DND-41 (cell line): ENCODE data around the gene SIRT1.

Experiments used
- ATAC-seq: fragments of 200-7000 bp; cut with Tn5 transposase; 3 replicates; pipeline ENCODE4 v1.9.1; 2021; ENCODE audit warnings: low read depth; ENCODE audit not compliant: insufficient read depth
- DNase-seq: peaks from one replicate; pipeline ENCODE4 v3.0.0-alpha.2; 2020
- H2AFZ ChIP-seq: 2 replicates; pipeline ENCODE4 v1.6.0; 2012; ENCODE audit warnings: low read depth, low read length
- H3K27ac ChIP-seq: 2 replicates; pipeline ENCODE4 v1.5.1; 2012; ENCODE audit warnings: low read length, inconsistent platforms
- H3K27me3 ChIP-seq: fragments of 200-600 bp; sonication (generic); 2 replicates; pipeline ENCODE4 v1.6.0; 2012; ENCODE audit warnings: low read length, mild to moderate bottlenecking, inconsistent platforms; ENCODE audit not compliant: insufficient read depth, poor library complexity
- H3K36me3 ChIP-seq: 2 replicates; pipeline ENCODE4 v1.5.1; 2012; ENCODE audit warnings: low read length, inconsistent platforms; ENCODE audit not compliant: insufficient read depth
- H3K4me1 ChIP-seq: 2 replicates; pipeline ENCODE4 v1.5.1; 2012; ENCODE audit warnings: mild to moderate bottlenecking, low read length; ENCODE audit not compliant: insufficient read depth
- H3K4me2 ChIP-seq: 2 replicates; pipeline ENCODE4 v1.6.0; 2012; ENCODE audit warnings: mild to moderate bottlenecking, moderate library complexity, low read length, inconsistent platforms; ENCODE audit not compliant: insufficient read depth
- H3K4me3 ChIP-seq, 2 experiments: fragments of 200-600 bp in 1 of 2; shearing (Covaris generic) in 1 of 2; 2 replicates each; pipeline ENCODE4 v1.5.1; 2012 to 2016; ENCODE audit warnings: inconsistent platforms in 2 of 2, low read length in 2 of 2, mild to moderate bottlenecking in 2 of 2, low read depth in 1 of 2, moderate library complexity in 1 of 2
- H3K79me2 ChIP-seq: 2 replicates; pipeline ENCODE4 v1.6.0; 2012; ENCODE audit warnings: low read length, inconsistent platforms; ENCODE audit not compliant: insufficient read depth
- H3K9ac ChIP-seq: 2 replicates; pipeline ENCODE4 v1.6.0; 2012; ENCODE audit warnings: low read depth, mild to moderate bottlenecking, inconsistent platforms, low read length, moderate library complexity
- H3K9me3 ChIP-seq: 2 replicates; pipeline ENCODE4 v1.5.1; 2012; ENCODE audit warnings: low read length, moderate library complexity, mild to moderate bottlenecking, inconsistent platforms; ENCODE audit not compliant: insufficient read depth, severe bottlenecking
- H4K20me1 ChIP-seq: 2 replicates; pipeline ENCODE4 v1.6.0; 2012; ENCODE audit warnings: low read length; ENCODE audit not compliant: insufficient read depth
- CTCF ChIP-seq: IDR thresholded peaks from 2 replicates; pipeline ENCODE4 v1.5.1; 2012; ENCODE audit warnings: borderline replicate concordance, low read length, moderate library complexity, mild to moderate bottlenecking; ENCODE audit not compliant: poor library complexity, severe bottlenecking; ENCODE audit errors: extremely low read depth
- EZH2 ChIP-seq: IDR thresholded peaks from 3 replicates; pipeline ENCODE4 v1.6.1; 2012; ENCODE audit warnings: borderline replicate concordance, low read depth, mild to moderate bottlenecking, moderate library complexity, low read length, inconsistent platforms; ENCODE audit not compliant: severe bottlenecking

Gene SIRT1

DNA sequence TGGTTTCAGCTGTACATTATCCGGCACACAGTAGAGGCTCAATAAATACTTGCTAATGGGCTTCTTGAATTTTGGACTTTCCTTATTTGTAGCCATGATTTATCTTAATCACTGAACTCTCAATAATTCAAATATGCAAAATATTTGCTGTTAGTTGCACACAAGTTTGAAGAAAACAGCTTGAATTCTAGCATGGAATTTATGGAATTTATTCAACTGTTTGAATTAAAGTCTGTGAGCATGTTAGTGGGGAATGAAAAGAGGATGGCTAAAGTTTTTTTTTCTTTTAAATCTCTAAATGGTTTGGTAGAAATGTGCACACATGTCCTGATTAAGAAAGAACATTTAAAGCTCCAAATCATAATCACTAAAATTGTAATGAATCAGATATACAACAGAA, 42.5 kb downstream of the SIRT1 start:
- Histone ChIP-seq H3K4me2 (no peak overlapping the region), H3K9me3 (no peaks in the 10 kb centered on the region), H3K9ac (no peak overlapping the region), H3K36me3 (peaks cover 27% of the 10 kb centered on the region; the same call in 1 of the 2 replicates), H3K27me3 (no peaks in the 10 kb centered on the region), H2AFZ (no peak overlapping the region), H3K4me3 (no peak overlapping the region), H3K4me1 (no peaks in the 10 kb centered on the region), H3K27ac (no peak overlapping the region), H3K79me2 (no peaks in the 10 kb centered on the region), H4K20me1 (no peaks in the 10 kb centered on the region)
- ATAC-seq (no peak), DNase-seq (no peak)
- no peak for TF ChIP-seq EZH2
- no peak for TF ChIP-seq CTCF

DNA sequence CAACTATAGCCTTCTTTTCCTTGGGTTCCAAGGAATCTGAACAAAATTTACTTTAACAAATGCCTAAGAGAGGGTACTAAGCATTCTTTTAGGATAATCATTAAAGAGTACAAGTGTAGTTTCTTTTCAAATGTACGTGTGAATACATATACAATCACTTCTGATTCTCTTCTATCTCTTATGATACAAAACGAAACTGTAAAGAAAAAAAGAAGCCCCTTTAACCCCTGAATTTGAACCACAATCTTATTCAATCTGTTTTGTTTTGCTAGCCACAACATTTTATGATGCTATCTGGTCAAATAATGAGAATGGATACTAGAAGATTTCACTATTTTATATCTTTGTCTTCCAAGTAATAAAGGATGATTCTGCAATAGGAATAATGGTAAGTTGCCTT, 48.7 kb downstream of the SIRT1 start:
- DNase-seq: no peak
- H2AFZ ChIP-seq: no peak overlapping the region
- no peak overlapping the region for H3K9ac ChIP-seq
- H3K36me3 ChIP-seq: peaks cover 47% of the 10 kb centered on the region; the same call in 1 of the 2 replicates
- H3K79me2 ChIP-seq: no peaks in the 10 kb centered on the region
- no peak overlapping the region for H3K4me3 ChIP-seq
- TF ChIP-seq CTCF: no peak
- TF ChIP-seq EZH2: no peak
- H3K9me3 ChIP-seq: no peaks in the 10 kb centered on the region
- H4K20me1 ChIP-seq: no peaks in the 10 kb centered on the region
- no peaks in the 10 kb centered on the region for H3K4me1 ChIP-seq
- no peak overlapping the region for H3K4me2 ChIP-seq
- ATAC-seq: no peak
- H3K27ac ChIP-seq: no peak overlapping the region
- no peaks in the 10 kb centered on the region for H3K27me3 ChIP-seq

DNA sequence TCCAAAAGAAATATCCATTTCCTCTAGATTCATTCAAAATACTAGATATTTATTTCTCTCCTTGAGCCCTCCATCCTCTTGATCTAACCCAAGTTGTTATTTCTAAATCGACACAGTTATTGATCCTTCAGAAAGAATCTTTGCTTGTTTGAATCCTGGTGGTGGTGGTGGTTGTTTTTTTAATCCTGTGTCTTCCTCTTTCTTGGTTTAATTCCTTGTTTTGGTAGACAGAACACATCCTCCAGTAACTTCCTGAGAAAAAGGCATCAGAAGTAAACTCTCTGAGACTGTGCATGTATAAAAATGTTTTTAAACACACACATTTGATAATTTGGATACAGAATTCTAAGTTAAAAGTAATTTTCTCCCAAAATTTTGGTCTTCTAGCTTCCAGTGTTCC, 49.9 kb downstream of the SIRT1 start:
- Histone ChIP-seq H4K20me1 (no peaks in the 10 kb centered on the region), H2AFZ (no peak overlapping the region), H3K27me3 (no peaks in the 10 kb centered on the region), H3K9ac (no peak overlapping the region), H3K4me1 (no peaks in the 10 kb centered on the region), H3K4me2 (no peak overlapping the region), H3K79me2 (no peaks in the 10 kb centered on the region), H3K9me3 (no peaks in the 10 kb centered on the region), H3K4me3 (no peak overlapping the region), H3K27ac (no peak overlapping the region), H3K36me3 (peaks cover 43% of the 10 kb centered on the region)
- no peak for TF ChIP-seq EZH2
- TF ChIP-seq CTCF: no peak
- DNase-seq (no peak), ATAC-seq (no peak)

- ATAC-seq (no peak), DNase-seq (no peak)
- Histone ChIP-seq H3K27ac (no peak overlapping the region), H4K20me1 (no peaks in the 10 kb centered on the region), H2AFZ (no peak overlapping the region), H3K27me3 (no peaks in the 10 kb centered on the region), H3K79me2 (no peaks in the 10 kb centered on the region), H3K4me3 (no peak overlapping the region), H3K36me3 (peaks cover 43% of the 10 kb centered on the region), H3K9me3 (no peaks in the 10 kb centered on the region), H3K4me2 (no peak overlapping the region), H3K4me1 (no peaks in the 10 kb centered on the region), H3K9ac (no peak overlapping the region)
- no peak for TF ChIP-seq EZH2
- no peak for TF ChIP-seq CTCF
These were observed 50.8 kb downstream of the SIRT1 start for GRCh38 chr10:67935223-67935622.
